WTC11 (cell line): ENCODE results near the gene CTSK.

Experiments used
- CTCF ChIP-seq: fragments of 200-600 bp; IDR thresholded peaks from 2 replicates; pipeline ENCODE4 v1.8.0; 2022; ENCODE audit warnings: antibody characterized with exemption
- ESRRA ChIP-seq: sonication (generic); formaldehyde crosslinking; IDR thresholded peaks from 2 replicates; pipeline ENCODE4 v1.8.1; 2022; ENCODE audit warnings: mild to moderate bottlenecking, missing genetic modification reagents, borderline replicate concordance
- JUN ChIP-seq: sonication (generic); formaldehyde crosslinking; IDR thresholded peaks from 2 replicates; pipeline ENCODE4 v1.8.0; 2023; ENCODE audit warnings: mild to moderate bottlenecking, missing genetic modification reagents

- TF ChIP-seq ESRRA (CRISPR knock-in tag) (no peak), CTCF (no peak), JUN (CRISPR knock-in tag) (no peak)
These were observed 21.7 kb upstream of the CTSK start for GRCh38 chr1:150829751-150830150.
